ENCODE data around the gene BRINP3. TPM values are rescaled to one million over a fixed set of nuclear protein-coding genes. Genes with fewer than 3 reads are reported as not detected.

The BRINP3 gene
- polyA plus RNA-seq, 1 donor from 2014 or later = 7.7 TPM

GRCh38 chr1:190177555-190177954 lies 300.1 kb downstream of the BRINP3 start:
- no peak overlapping the region for H3K4me2 ChIP-seq (ENCODE audit: low read length)
- H3K9me2 ChIP-seq (ENCODE audit: insufficient read depth, low read length) = no peaks in the 10 kb centered on the region
- no peaks in the 10 kb centered on the region for H3K9me3 ChIP-seq (ENCODE audit: low read length)
- no peaks in the 10 kb centered on the region for H3K79me2 ChIP-seq (replicated peaks; ENCODE audit: insufficient read depth, low read length)
- no peak for TF ChIP-seq POLR2AphosphoS5 (IDR thresholded peaks at IDR 0.05)
- TF ChIP-seq CTCF (IDR thresholded peaks at IDR 0.05; ENCODE audit: poor library complexity, severe bottlenecking) = no peak
- no peak for TF ChIP-seq EZH2 (IDR thresholded peaks at IDR 0.05; ENCODE audit: borderline replicate concordance, insufficient read depth, low read length, poor library complexity, severe bottlenecking)
- no peak for TF ChIP-seq MXI1 (conservative IDR thresholded peaks at IDR 0.05; ENCODE audit: poor library complexity, severe bottlenecking)
- TF ChIP-seq SMC3 (conservative IDR thresholded peaks at IDR 0.05; ENCODE audit: poor library complexity) = no peak
- TF ChIP-seq EP300 (conservative IDR thresholded peaks at IDR 0.05; ENCODE audit: poor library complexity, severe bottlenecking) = no peak
- TF ChIP-seq RAD21 (conservative IDR thresholded peaks at IDR 0.05) = no peak
- no peak for TF ChIP-seq TAF1 (IDR thresholded peaks at IDR 0.05; ENCODE audit: low read depth)
- TF ChIP-seq REST (IDR thresholded peaks at IDR 0.05; ENCODE audit: borderline replicate concordance) = no peak
- no peak overlapping the region for H3K4me3 ChIP-seq (ENCODE audit: low read length)
- H3F3A ChIP-seq (ENCODE audit: insufficient read depth, low read length, poor library complexity, severe bottlenecking) = no peaks in the 10 kb centered on the region
- H3K36me3 ChIP-seq (ENCODE audit: insufficient read depth, low read length) = no peaks in the 10 kb centered on the region
- no peak overlapping the region for H3K9ac ChIP-seq (ENCODE audit: low read length)
- no peaks in the 10 kb centered on the region for H3K27me3 ChIP-seq (ENCODE audit: insufficient read depth, low read depth, low read length)
- no peaks in the 10 kb centered on the region for H4K20me1 ChIP-seq (ENCODE audit: insufficient read depth)
- H3K27ac ChIP-seq (ENCODE audit: low read length) = no peak overlapping the region
- no peak overlapping the region for H2AFZ ChIP-seq (ENCODE audit: low read depth, low read length)

GRCh38 chr1:190176776-190177175 lies 300.9 kb downstream of the BRINP3 start:
- TF ChIP-seq EZH2 (IDR thresholded peaks at IDR 0.05; ENCODE audit: borderline replicate concordance, insufficient read depth, low read length, poor library complexity, severe bottlenecking) = no peak
- no peak for TF ChIP-seq CTCF (IDR thresholded peaks at IDR 0.05; ENCODE audit: poor library complexity, severe bottlenecking)
- no peak for TF ChIP-seq REST (IDR thresholded peaks at IDR 0.05; ENCODE audit: borderline replicate concordance)
- no peak for TF ChIP-seq POLR2AphosphoS5 (IDR thresholded peaks at IDR 0.05)
- no peak for TF ChIP-seq TAF1 (IDR thresholded peaks at IDR 0.05; ENCODE audit: low read depth)
- TF ChIP-seq EP300 (conservative IDR thresholded peaks at IDR 0.05; ENCODE audit: poor library complexity, severe bottlenecking) = no peak
- no peak for TF ChIP-seq SMC3 (conservative IDR thresholded peaks at IDR 0.05; ENCODE audit: poor library complexity)
- no peak for TF ChIP-seq MXI1 (conservative IDR thresholded peaks at IDR 0.05; ENCODE audit: poor library complexity, severe bottlenecking)
- TF ChIP-seq RAD21 (conservative IDR thresholded peaks at IDR 0.05) = no peak
- Histone ChIP-seq H3K9ac (ENCODE audit: low read length) (no peak overlapping the region), H3K4me2 (ENCODE audit: low read length) (no peak overlapping the region), H3F3A (ENCODE audit: insufficient read depth, low read length, poor library complexity, severe bottlenecking) (no peaks in the 10 kb centered on the region), H3K79me2 (replicated peaks; ENCODE audit: insufficient read depth, low read length) (no peaks in the 10 kb centered on the region), H3K27me3 (ENCODE audit: insufficient read depth, low read depth, low read length) (no peaks in the 10 kb centered on the region), H3K27ac (ENCODE audit: low read length) (no peak overlapping the region), H3K4me3 (ENCODE audit: low read length) (no peak overlapping the region), H3K9me2 (ENCODE audit: insufficient read depth, low read length) (no peaks in the 10 kb centered on the region), H2AFZ (ENCODE audit: low read depth, low read length) (no peak overlapping the region), H4K20me1 (ENCODE audit: insufficient read depth) (no peaks in the 10 kb centered on the region), H3K36me3 (ENCODE audit: insufficient read depth, low read length) (no peaks in the 10 kb centered on the region), H3K9me3 (ENCODE audit: low read length) (no peaks in the 10 kb centered on the region)
